Skin epidermis (tissue), 12 donors: ENCODE results near the gene CPNE4.
"Not testable (repeated sequence)": the region's sequence is repeated elsewhere in the genome, so short reads cannot be mapped to it uniquely, and the experiment has no call there.

Experiments used
- H3K27ac ChIP-seq, 21 experiments: fragments of 200-600 bp; sonication (generic) in 11 of 21; one replicate each; pipeline ENCODE4 v1.5.0; 2020; ENCODE audit warnings: mild to moderate bottlenecking in 3 of 21, inconsistent platforms in 2 of 21, moderate library complexity in 2 of 21
- H3K4me3 ChIP-seq, 7 experiments: fragments of 200-600 bp; sonication (generic) in 2 of 7; one replicate each; pipeline ENCODE4 v1.5.0; 2020; ENCODE audit warnings: inconsistent platforms in 2 of 7, mild to moderate bottlenecking in 2 of 7, moderate library complexity in 1 of 7

The CPNE4 gene

GRCh38 chr3:131972550-131972949 lies 62.3 kb downstream of the CPNE4 start:
- Histone ChIP-seq H3K27ac (no peak overlapping the region), H3K4me3 (no peak overlapping the region)

GRCh38 chr3:131972091-131972490 lies 62.7 kb downstream of the CPNE4 start:
- Histone ChIP-seq H3K4me3 (no peak overlapping the region), H3K27ac (no peak overlapping the region)

- not testable (repeated sequence) for H3K27ac ChIP-seq, H3K4me3 ChIP-seq
These were observed 71.4 kb downstream of the CPNE4 start for GRCh38 chr3:131963442-131963841.

- Histone ChIP-seq H3K27ac (no peak overlapping the region), H3K4me3 (no peak overlapping the region)
These were observed 71.8 kb downstream of the CPNE4 start for GRCh38 chr3:131962982-131963381.

GRCh38 chr3:131960324-131960723 lies 74.5 kb downstream of the CPNE4 start:
- H3K4me3 ChIP-seq = no peak overlapping the region

GRCh38 chr3:131957980-131958379 lies 76.8 kb downstream of the CPNE4 start:
- H3K4me3 ChIP-seq = no peak overlapping the region
- no peak overlapping the region for H3K27ac ChIP-seq

More at GRCh38 chr3:131960324-131960723, 74.5 kb downstream of the CPNE4 start:
- peak overlapping the region in 1 of 21 experiments; percentile 24 for H3K27ac ChIP-seq

GRCh38 chr3:131957511-131957910 lies 77.3 kb downstream of the CPNE4 start:
- Histone ChIP-seq H3K4me3 (no peak overlapping the region), H3K27ac (no peak overlapping the region)

GRCh38 chr3:131948806-131949205 lies 86.0 kb downstream of the CPNE4 start:
- no peak overlapping the region for H3K27ac ChIP-seq
- H3K4me3 ChIP-seq = no peak overlapping the region

GRCh38 chr3:131944676-131945075 lies 90.1 kb downstream of the CPNE4 start:
- no peak overlapping the region for H3K27ac ChIP-seq
- H3K4me3 ChIP-seq = no peak overlapping the region

GRCh38 chr3:131933665-131934064 lies 101.1 kb downstream of the CPNE4 start:
- no peak overlapping the region for H3K27ac ChIP-seq

GRCh38 chr3:131928593-131928992 lies 106.2 kb downstream of the CPNE4 start:
- H3K4me3 ChIP-seq = no peak overlapping the region
- no peak overlapping the region for H3K27ac ChIP-seq

More at GRCh38 chr3:131933665-131934064, 101.1 kb downstream of the CPNE4 start:
- no peak overlapping the region for H3K4me3 ChIP-seq

- Histone ChIP-seq H3K27ac (no peak overlapping the region), H3K4me3 (no peak overlapping the region)
These were observed 109.2 kb downstream of the CPNE4 start for GRCh38 chr3:131925571-131925970.

- Histone ChIP-seq H3K4me3 (no peak overlapping the region), H3K27ac (no peak overlapping the region)
These were observed 112.5 kb downstream of the CPNE4 start for GRCh38 chr3:131922356-131922755.

- Histone ChIP-seq H3K27ac (no peak overlapping the region), H3K4me3 (no peak overlapping the region)
These were observed 117.8 kb downstream of the CPNE4 start for GRCh38 chr3:131917006-131917405.

- Histone ChIP-seq H3K4me3 (no peak overlapping the region), H3K27ac (no peak overlapping the region)
These were observed 120.6 kb downstream of the CPNE4 start for GRCh38 chr3:131914090-131914691.

- H3K4me3 ChIP-seq = no peak overlapping the region
- no peak overlapping the region for H3K27ac ChIP-seq
These were observed 122.6 kb downstream of the CPNE4 start for GRCh38 chr3:131912255-131912654.

- Histone ChIP-seq H3K4me3 (no peak overlapping the region), H3K27ac (no peak overlapping the region)
These were observed 127.0 kb downstream of the CPNE4 start for GRCh38 chr3:131907796-131908195.

- no peak overlapping the region for H3K4me3 ChIP-seq
- peak overlapping the region in 1 of 21 experiments; percentile 68 for H3K27ac ChIP-seq
These were observed 130.8 kb downstream of the CPNE4 start for GRCh38 chr3:131903988-131904415.

GRCh38 chr3:131901686-131902085 lies 133.1 kb downstream of the CPNE4 start:
- Histone ChIP-seq H3K4me3 (no peak overlapping the region), H3K27ac (no peak overlapping the region)

- no peak overlapping the region for H3K27ac ChIP-seq
These were observed 133.9 kb downstream of the CPNE4 start for GRCh38 chr3:131900891-131901290.

GRCh38 chr3:131899021-131899420 lies 135.8 kb downstream of the CPNE4 start:
- no peak overlapping the region for H3K4me3 ChIP-seq

More at GRCh38 chr3:131900891-131901290, 133.9 kb downstream of the CPNE4 start:
- no peak overlapping the region for H3K4me3 ChIP-seq

GRCh38 chr3:131898346-131898745 lies 136.5 kb downstream of the CPNE4 start:
- no peak overlapping the region for H3K4me3 ChIP-seq
- no peak overlapping the region for H3K27ac ChIP-seq

More at GRCh38 chr3:131899021-131899420, 135.8 kb downstream of the CPNE4 start:
- H3K27ac ChIP-seq = no peak overlapping the region
